HG03342 (cell line): ENCODE results near the gene ERP44.

Source experiments
- ATAC-seq: cut with Tn5 transposase; IDR thresholded peaks from one replicate; pipeline ENCODE4 v1.9.1; 2021; ENCODE audit warnings: mild to moderate bottlenecking, moderate library complexity; ENCODE audit not compliant: unreplicated experiment

The ERP44 gene

GRCh38 chr9:99955606-99956005 lies 143.2 kb downstream of the ERP44 start:
- ATAC-seq: no peak

- no peak for ATAC-seq
Measured at GRCh38 chr9:99954819-99955218, 144.0 kb downstream of the ERP44 start.

DNA sequence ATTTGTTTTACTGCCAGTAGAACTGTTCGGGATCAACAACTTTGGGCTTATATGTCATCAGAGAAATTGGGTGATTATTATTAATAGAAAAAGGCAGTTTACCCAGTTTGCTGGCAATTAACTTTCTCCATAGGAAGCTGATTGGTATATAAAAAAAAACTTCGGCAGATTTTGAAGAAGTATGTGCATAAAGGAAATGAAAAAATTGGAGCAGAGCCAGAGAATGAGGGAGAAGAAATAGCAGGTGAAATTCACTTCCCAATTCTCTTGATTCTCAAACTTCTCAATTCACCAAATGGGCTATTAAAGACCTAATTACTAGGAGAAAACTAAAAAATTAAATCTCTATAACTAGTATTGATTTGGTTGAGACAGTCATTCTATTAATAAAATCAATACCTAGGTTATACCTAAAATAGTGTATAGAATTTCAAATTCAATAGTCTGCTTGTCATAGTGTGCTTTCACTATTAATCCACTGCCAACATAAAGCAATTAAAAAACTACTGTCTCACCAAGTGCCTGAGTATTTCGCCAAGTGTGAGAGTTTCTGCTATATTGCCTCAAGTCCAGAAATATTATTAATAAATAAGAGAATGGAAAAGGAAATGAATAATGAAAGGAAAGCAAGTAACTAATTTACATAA lies 144.8 kb downstream of the ERP44 start:
- no peak for ATAC-seq

DNA sequence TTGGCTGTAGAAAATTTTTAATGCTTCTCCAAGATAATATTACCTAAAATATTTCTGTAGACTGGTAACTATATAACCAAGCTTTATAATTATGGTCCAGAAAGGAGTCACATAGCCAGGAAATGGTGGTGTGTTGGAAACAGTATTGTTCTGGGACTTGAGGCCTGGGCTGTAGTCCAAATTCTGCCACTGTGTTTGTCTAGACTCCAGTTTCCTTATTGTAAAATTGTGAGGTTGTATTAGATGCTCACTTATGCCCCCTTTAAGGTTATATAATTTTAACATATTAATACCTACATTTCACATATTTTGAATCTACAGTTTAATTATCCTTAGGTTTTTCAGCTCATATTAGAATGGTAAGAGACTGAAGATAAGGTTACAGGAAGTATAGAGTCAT lies 149.9 kb downstream of the ERP44 start:
- no peak for ATAC-seq

DNA sequence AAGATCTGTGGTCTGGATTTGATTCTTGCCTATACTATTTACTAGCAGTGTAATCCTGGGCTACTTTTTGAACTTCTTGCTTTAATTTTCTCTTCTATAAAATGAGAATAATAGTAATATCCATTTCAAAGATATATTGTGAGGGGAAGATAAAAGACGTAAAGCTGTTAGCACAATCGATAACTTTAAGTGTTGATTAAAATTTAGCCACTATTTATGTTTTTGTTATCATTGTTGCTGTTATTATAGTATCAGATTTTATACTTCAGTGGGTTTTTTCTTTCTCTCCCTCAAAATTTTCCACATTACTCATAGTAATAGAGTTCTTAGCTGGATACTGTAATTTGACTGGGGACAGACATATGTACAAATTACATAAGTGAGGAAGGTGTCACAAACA lies 150.3 kb downstream of the ERP44 start:
- no peak for ATAC-seq

DNA sequence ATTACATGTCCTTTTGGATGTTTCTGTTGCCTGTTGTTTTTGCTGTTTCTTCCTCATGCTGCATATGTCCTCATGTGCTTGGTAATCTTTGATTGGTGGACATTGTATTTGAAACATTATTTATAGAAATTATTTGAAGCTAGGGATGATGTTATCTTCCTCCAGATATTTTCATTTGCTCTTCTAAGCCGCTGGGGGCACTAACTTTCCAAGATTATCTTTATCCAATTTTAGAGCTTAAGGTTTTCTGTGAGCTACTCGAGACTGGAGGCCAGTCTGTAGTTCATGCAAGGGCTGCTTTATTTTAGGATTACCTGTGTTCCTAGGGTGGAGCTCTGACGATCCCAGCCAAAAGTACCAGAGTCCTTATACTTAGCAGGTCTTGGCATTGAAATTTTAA lies 151.4 kb downstream of the ERP44 start:
- no peak for ATAC-seq

GRCh38 chr9:99936947-99937587 lies 161.7 kb downstream of the ERP44 start:
- no peak for ATAC-seq

GRCh38 chr9:99931155-99931840 lies 167.5 kb downstream of the ERP44 start:
- no peak for ATAC-seq

- no peak for ATAC-seq
Measured at GRCh38 chr9:99929652-99930051, 169.1 kb downstream of the ERP44 start.
